Sigmoid colon (tissue), 7 donors: ENCODE results near the gene EHMT1. TPM values are rescaled to one million over a fixed set of nuclear protein-coding genes. Genes with fewer than 3 reads are reported as not detected.

ENCODE experiments used
- DNase-seq: peaks from one replicate; pipeline ENCODE4 v3.0.0-alpha.2; 2019
- H3K27ac ChIP-seq, 4 donors: fragments of 200-600 bp; sonication (generic); one replicate each; pipeline ENCODE4 v1.5.1; 2016 to 2019; ENCODE audit warnings: mild to moderate bottlenecking in 1 of 4
- H3K27me3 ChIP-seq, 3 donors: fragments of 200-600 bp; sonication (generic); one replicate each; pipeline ENCODE4 v1.5.1; 2019; ENCODE audit warnings: mild to moderate bottlenecking in 1 of 3
- H3K36me3 ChIP-seq, 4 donors: fragments of 200-600 bp; sonication (generic); one replicate each; pipeline ENCODE4 v1.5.1; 2016 to 2019
- H3K4me1 ChIP-seq, 4 donors: fragments of 200-600 bp; sonication (generic); one replicate each; pipeline ENCODE4 v1.5.1; 2017 to 2019
- H3K4me3 ChIP-seq, 4 donors: fragments of 200-600 bp; sonication (generic); one replicate each; pipeline ENCODE4 v1.5.1; 2017 to 2019; ENCODE audit warnings: mild to moderate bottlenecking in 2 of 4, moderate library complexity in 1 of 4
- H3K9me3 ChIP-seq, 4 donors: fragments of 200-600 bp in 3 of 4; sonication (generic) in 3 of 4; one replicate each; pipeline versions ENCODE4 v1.5.1 to v1.6.1; 2013 to 2019
- CTCF ChIP-seq, 4 experiments: fragments of 450-650 bp in 3 of 4; fragments of 200-600 bp in 1 of 4; IDR thresholded peaks; one replicate each; pipeline ENCODE4 v1.5.1; 2016 to 2019; ENCODE audit warnings: antibody characterized with exemption in 4 of 4, mild to moderate bottlenecking in 3 of 4, moderate library complexity in 2 of 4
- EP300 ChIP-seq, 4 donors: sonication (generic); formaldehyde crosslinking; IDR thresholded peaks; one replicate each; pipeline ENCODE4 v1.6.1; 2017; ENCODE audit warnings: antibody characterized with exemption in 4 of 4
- POLR2A ChIP-seq, 2 donors: fragments of 450-650 bp; IDR thresholded peaks; one replicate each; pipeline ENCODE4 v1.6.1; 2016; ENCODE audit warnings: antibody characterized with exemption in 2 of 2, mild to moderate bottlenecking in 2 of 2, moderate library complexity in 2 of 2
- POLR2AphosphoS5 ChIP-seq, 4 donors: sonication (generic); formaldehyde crosslinking; IDR thresholded peaks; one replicate each; pipeline ENCODE4 v1.6.1; 2017; ENCODE audit warnings: antibody characterized with exemption in 4 of 4
- WGBS, 2 donors: extraction: QIAGEN DNeasy Blood & Tissue Kit; methylation state at CpG; one replicate each; pipeline ENCODE4 v1.1.7; 2013; 5-methylcytosine and 5-hydroxymethylcytosine counted together
- intact Hi-C: fragments of 100-400 bp; cut with DNase I; formaldehyde crosslinking; loops from one replicate; pipeline ENCODE4 v1.15.1; 2023
- polyA plus RNA-seq, 3 donors: library from polyadenylated mRNA; stranded (reverse); fragments of 200-250 nt; gene quantifications; one replicate each; pipeline ENCODE4 v1.2.3, GENCODE V29; 2013
- total RNA-seq, 4 donors: library from RNA; depleted of rRNA; stranded (reverse); fragments of >200 nt; gene quantifications; one replicate each; pipeline ENCODE4 v1.1.0, GENCODE V29; 2016
- donor health status: healthy with polysubstance abuse.
- donor health status: Bipolar disorder and iron deficiency.
- donor health status: healthy.

Gene EHMT1
- total and polyA plus RNA-seq, 7 donors: 19.2 to 91.4 (median 60.4) TPM

GRCh38 chr9:137787381-137787780 lies 168.6 kb downstream of the EHMT1 start:
- Histone ChIP-seq H3K4me3 (no peak overlapping the region), H3K4me1 (no peaks in the 10 kb centered on the region), H3K36me3 (peaks cover 18 to 94% (median 48%) of the 10 kb centered on the region in 4 donors), H3K9me3 (no peaks in the 10 kb centered on the region), H3K27me3 (no peaks in the 10 kb centered on the region), H3K27ac (no peak overlapping the region)
- peak; percentile 6 for DNase-seq
- 92 to 94% methylated on average over 15 of the region's 15 CpGs for WGBS, 2 donors
- intact Hi-C loops: no loop called here
- TF ChIP-seq POLR2AphosphoS5 (IDR thresholded peaks at IDR 0.05) (no peak), POLR2A (IDR thresholded peaks at IDR 0.05) (no peak), CTCF (IDR thresholded peaks at IDR 0.05) (no peak), EP300 (IDR thresholded peaks at IDR 0.05) (no peak)

- H3K27me3 ChIP-seq: no peaks in the 10 kb centered on the region
- DNase-seq: peak; percentile 47
- no peak overlapping the region for H3K27ac ChIP-seq
- no peak for TF ChIP-seq CTCF (IDR thresholded peaks at IDR 0.05)
- no peak for TF ChIP-seq POLR2AphosphoS5 (IDR thresholded peaks at IDR 0.05)
- TF ChIP-seq EP300 (IDR thresholded peaks at IDR 0.05): no peak
- no peak for TF ChIP-seq POLR2A (IDR thresholded peaks at IDR 0.05)
- peaks cover 13 to 94% (median 46%) of the 10 kb centered on the region in 4 donors for H3K36me3 ChIP-seq
- intact Hi-C loops: no loop called here
- H3K9me3 ChIP-seq: no peaks in the 10 kb centered on the region
- WGBS, 2 donors: 56 to 89% methylated on average over 18 of the region's 18 CpGs
- H3K4me3 ChIP-seq: no peak overlapping the region
- no peaks in the 10 kb centered on the region for H3K4me1 ChIP-seq
These were observed 169.1 kb downstream of the EHMT1 start for GRCh38 chr9:137787786-137788505.

- WGBS, 2 donors: 20 to 69% methylated on average over 59 of the region's 59 CpGs
- H3K4me3 ChIP-seq: no peak overlapping the region
- H3K4me1 ChIP-seq: no peaks in the 10 kb centered on the region
- no peaks in the 10 kb centered on the region for H3K27me3 ChIP-seq
- peaks cover 10 to 94% (median 46%) of the 10 kb centered on the region in 4 donors for H3K36me3 ChIP-seq
- peak; percentile 50 for DNase-seq
- TF ChIP-seq POLR2AphosphoS5 (IDR thresholded peaks at IDR 0.05): no peak
- no peaks in the 10 kb centered on the region for H3K9me3 ChIP-seq
- no peak overlapping the region for H3K27ac ChIP-seq
- intact Hi-C loops: no loop called here
These were observed 169.9 kb downstream of the EHMT1 start for GRCh38 chr9:137788561-137789294.

- H3K36me3 ChIP-seq: peaks cover 6 to 95% (median 43%) of the 10 kb centered on the region in 4 donors
- H3K4me3 ChIP-seq: no peak overlapping the region
- H3K9me3 ChIP-seq: no peaks in the 10 kb centered on the region
- DNase-seq: peak; percentile 30
- intact Hi-C loops: no loop called here
- H3K4me1 ChIP-seq: no peaks in the 10 kb centered on the region
- WGBS, 2 donors: 33 to 77% methylated on average over 20 of the region's 20 CpGs
- no peaks in the 10 kb centered on the region for H3K27me3 ChIP-seq
- no peak overlapping the region for H3K27ac ChIP-seq
- no peak for TF ChIP-seq CTCF (IDR thresholded peaks at IDR 0.05)
- no peak for TF ChIP-seq POLR2AphosphoS5 (IDR thresholded peaks at IDR 0.05)
- no peak for TF ChIP-seq EP300 (IDR thresholded peaks at IDR 0.05)
- TF ChIP-seq POLR2A (IDR thresholded peaks at IDR 0.05): no peak
These were observed 170.6 kb downstream of the EHMT1 start for GRCh38 chr9:137789295-137789895.

GRCh38 chr9:137791947-137792346 lies 173.1 kb downstream of the EHMT1 start:
- no peak for DNase-seq
- WGBS, 2 donors: 92 to 93% methylated on average over 7 of the region's 7 CpGs
- intact Hi-C loops: no loop called here
- no peak for TF ChIP-seq POLR2A (IDR thresholded peaks at IDR 0.05)
- no peak for TF ChIP-seq CTCF (IDR thresholded peaks at IDR 0.05)
- TF ChIP-seq POLR2AphosphoS5 (IDR thresholded peaks at IDR 0.05): no peak
- TF ChIP-seq EP300 (IDR thresholded peaks at IDR 0.05): no peak
- peaks cover 3 to 93% (median 33%) of the 10 kb centered on the region in 4 donors for H3K36me3 ChIP-seq
- H3K4me3 ChIP-seq: no peak overlapping the region
- H3K9me3 ChIP-seq: no peaks in the 10 kb centered on the region
- no peaks in the 10 kb centered on the region for H3K4me1 ChIP-seq
- no peaks in the 10 kb centered on the region for H3K27me3 ChIP-seq
- H3K27ac ChIP-seq: no peak overlapping the region
